Thoracic aorta (tissue), 2 donors: ENCODE data around the gene ATP13A4. TPM values are rescaled to one million over a fixed set of nuclear protein-coding genes. Genes with fewer than 3 reads are reported as not detected.

ENCODE experiments used
- ATAC-seq: fragments of 150-250 bp; one replicate; pipeline ENCODE4 v1.8.0; 2017; ENCODE audit warnings: low read depth; ENCODE audit not compliant: insufficient number of reproducible peaks, low FRiP score
- DNase-seq: peaks from one replicate; pipeline ENCODE4 v3.0.0-alpha.2; 2020; ENCODE audit warnings: low spot score
- H3K27ac ChIP-seq, 2 donors: fragments of 200-600 bp; sonication (generic); 1 replicate in 1 of 2; 2 replicates in 1 of 2; pipeline ENCODE4 v1.5.1; 2016; ENCODE audit warnings: mild to moderate bottlenecking in 2 of 2, moderate library complexity in 2 of 2
- H3K27me3 ChIP-seq: fragments of 200-600 bp; sonication (generic); replicated peaks from 2 replicates; pipeline ENCODE4 v1.6.0; 2016; ENCODE audit warnings: mild to moderate bottlenecking; ENCODE audit not compliant: insufficient read depth
- H3K36me3 ChIP-seq: fragments of 200-600 bp; sonication (generic); one replicate; pipeline ENCODE4 v1.5.1; 2016
- H3K4me1 ChIP-seq, 2 donors: fragments of 200-600 bp; sonication (generic); 1 replicate in 1 of 2; 2 replicates in 1 of 2; pipeline versions ENCODE4 v1.5.1 to v1.6.0; 2016; ENCODE audit warnings: low read depth in 2 of 2, mild to moderate bottlenecking in 1 of 2; ENCODE audit not compliant: control insufficient read depth in 1 of 2
- H3K4me3 ChIP-seq: fragments of 200-600 bp; sonication (generic); 2 replicates; pipeline ENCODE4 v1.5.1; 2016; ENCODE audit warnings: mild to moderate bottlenecking
- H3K9me3 ChIP-seq: fragments of 200-600 bp; sonication (generic); 2 replicates; pipeline ENCODE4 v1.5.1; 2016
- CTCF ChIP-seq: fragments of 200-600 bp; sonication (generic); IDR thresholded peaks from one replicate; pipeline ENCODE4 v1.5.1; 2019; ENCODE audit warnings: antibody characterized with exemption
- total RNA-seq, 2 donors: library from RNA; depleted of rRNA; stranded (reverse); fragments of >200 nt; gene quantifications; one replicate each; pipeline versions ENCODE4 v1.1.0 to v1.2.3, GENCODE V29; 2016

The ATP13A4 gene
- total RNA-seq, 2 donors from 2014 or later = 0.78 TPM; not detected in 1

- no peaks in the 10 kb centered on the region for H3K9me3 ChIP-seq
- no peak overlapping the region for H3K4me3 ChIP-seq
- H3K27me3 ChIP-seq = no peaks in the 10 kb centered on the region
- no peak overlapping the region for H3K27ac ChIP-seq
- ATAC-seq (no peak), DNase-seq (no peak)
- H3K4me1 ChIP-seq = no peaks in the 10 kb centered on the region
- no peaks in the 10 kb centered on the region for H3K36me3 ChIP-seq
- TF ChIP-seq CTCF = no peak
These were observed 14.4 kb upstream of the ATP13A4 start for GRCh38 chr3:193569119-193569518.

GRCh38 chr3:193564012-193564411, 9.3 kb upstream of the ATP13A4 start:
- Histone ChIP-seq H3K4me3 (no peak overlapping the region), H3K9me3 (no peaks in the 10 kb centered on the region), H3K27ac (no peak overlapping the region), H3K27me3 (no peaks in the 10 kb centered on the region), H3K36me3 (no peaks in the 10 kb centered on the region), H3K4me1 (no peaks in the 10 kb centered on the region)
- no peak for TF ChIP-seq CTCF
- no peak for DNase-seq
- ATAC-seq = no peak

GRCh38 chr3:193563426-193563825, 8.7 kb upstream of the ATP13A4 start:
- DNase-seq = no peak
- no peaks in the 10 kb centered on the region for H3K9me3 ChIP-seq
- TF ChIP-seq CTCF = no peak

GRCh38 chr3:193560870-193561269, 6.2 kb upstream of the ATP13A4 start:
- Histone ChIP-seq H3K36me3 (no peaks in the 10 kb centered on the region), H3K4me1 (no peaks in the 10 kb centered on the region), H3K27ac (no peak overlapping the region), H3K9me3 (no peaks in the 10 kb centered on the region), H3K27me3 (no peaks in the 10 kb centered on the region), H3K4me3 (no peak overlapping the region)
- TF ChIP-seq CTCF = no peak
- ATAC-seq = no peak
- DNase-seq = no peak

More at GRCh38 chr3:193563426-193563825, 8.7 kb upstream of the ATP13A4 start:
- Histone ChIP-seq H3K27ac (no peak overlapping the region), H3K4me1 (no peaks in the 10 kb centered on the region), H3K36me3 (no peaks in the 10 kb centered on the region), H3K4me3 (no peak overlapping the region), H3K27me3 (no peaks in the 10 kb centered on the region)
- no peak for ATAC-seq

- no peak overlapping the region for H3K27ac ChIP-seq
- no peak overlapping the region for H3K4me3 ChIP-seq
- no peak for DNase-seq
- no peak for ATAC-seq
- TF ChIP-seq CTCF = no peak
- H3K27me3 ChIP-seq = no peaks in the 10 kb centered on the region
- H3K9me3 ChIP-seq = no peaks in the 10 kb centered on the region
- no peaks in the 10 kb centered on the region for H3K36me3 ChIP-seq
- no peaks in the 10 kb centered on the region for H3K4me1 ChIP-seq
These were observed 5.4 kb upstream of the ATP13A4 start for GRCh38 chr3:193560091-193560490.
